ENCODE measurements around the gene PRKAA2.

Gene PRKAA2

GRCh38 chr1:56627636-56628039 is 17.5 kb upstream of the PRKAA2 start:
- H3K27ac ChIP-seq: peak overlapping the region; percentile 48
- no peak for TF ChIP-seq CTCF (conservative IDR thresholded peaks at IDR 0.05)

GRCh38 chr1:56630786-56631185 is 14.3 kb upstream of the PRKAA2 start:
- no peak overlapping the region for H3K27ac ChIP-seq
- TF ChIP-seq CTCF (conservative IDR thresholded peaks at IDR 0.05): no peak

GRCh38 chr1:56631901-56632300 is 13.2 kb upstream of the PRKAA2 start:
- H3K27ac ChIP-seq: no peak overlapping the region
- TF ChIP-seq CTCF (conservative IDR thresholded peaks at IDR 0.05): no peak

- no peak overlapping the region for H3K27ac ChIP-seq
- TF ChIP-seq CTCF (conservative IDR thresholded peaks at IDR 0.05): no peak
These were observed 10.1 kb upstream of the PRKAA2 start for GRCh38 chr1:56634981-56635380.

GRCh38 chr1:56638248-56638647 is 6.9 kb upstream of the PRKAA2 start:
- no peak overlapping the region; the same call in 1 of the 2 replicates for H3K27ac ChIP-seq
- no peak for TF ChIP-seq CTCF (conservative IDR thresholded peaks at IDR 0.05)

- peak overlapping the region; percentile 15 for H3K27ac ChIP-seq
- no peak for TF ChIP-seq CTCF (conservative IDR thresholded peaks at IDR 0.05)
These were observed 5.9 kb upstream of the PRKAA2 start for GRCh38 chr1:56639211-56639610.

GRCh38 chr1:56643661-56644060 is 1.5 kb upstream of the PRKAA2 start:
- no peak for TF ChIP-seq CTCF (conservative IDR thresholded peaks at IDR 0.05)

More at GRCh38 chr1:56643661-56644060, 1.5 kb upstream of the PRKAA2 start:
- H3K27ac ChIP-seq: no peak overlapping the region
